ENCODE data around the gene BORA.

DNA sequence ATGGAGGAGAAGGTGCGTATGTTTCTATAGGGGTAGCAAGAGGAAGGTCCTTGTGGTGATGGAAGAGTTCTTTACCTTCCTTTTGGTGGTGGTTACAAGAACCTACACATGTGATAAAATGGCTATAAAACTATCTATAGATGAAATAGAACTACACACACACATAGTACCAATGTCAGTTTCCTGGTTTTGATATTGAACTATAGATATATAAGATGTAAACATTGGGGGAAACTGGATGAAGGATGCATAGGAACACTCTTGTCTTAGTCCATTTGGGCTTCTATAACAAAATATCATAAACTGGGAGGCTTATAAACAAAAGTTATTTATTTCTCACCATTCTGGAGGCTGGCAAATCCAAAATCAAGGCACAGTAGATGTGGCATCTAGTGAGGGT is 47.4 kb upstream of the BORA start:
- TF ChIP-seq, protein P1, sequence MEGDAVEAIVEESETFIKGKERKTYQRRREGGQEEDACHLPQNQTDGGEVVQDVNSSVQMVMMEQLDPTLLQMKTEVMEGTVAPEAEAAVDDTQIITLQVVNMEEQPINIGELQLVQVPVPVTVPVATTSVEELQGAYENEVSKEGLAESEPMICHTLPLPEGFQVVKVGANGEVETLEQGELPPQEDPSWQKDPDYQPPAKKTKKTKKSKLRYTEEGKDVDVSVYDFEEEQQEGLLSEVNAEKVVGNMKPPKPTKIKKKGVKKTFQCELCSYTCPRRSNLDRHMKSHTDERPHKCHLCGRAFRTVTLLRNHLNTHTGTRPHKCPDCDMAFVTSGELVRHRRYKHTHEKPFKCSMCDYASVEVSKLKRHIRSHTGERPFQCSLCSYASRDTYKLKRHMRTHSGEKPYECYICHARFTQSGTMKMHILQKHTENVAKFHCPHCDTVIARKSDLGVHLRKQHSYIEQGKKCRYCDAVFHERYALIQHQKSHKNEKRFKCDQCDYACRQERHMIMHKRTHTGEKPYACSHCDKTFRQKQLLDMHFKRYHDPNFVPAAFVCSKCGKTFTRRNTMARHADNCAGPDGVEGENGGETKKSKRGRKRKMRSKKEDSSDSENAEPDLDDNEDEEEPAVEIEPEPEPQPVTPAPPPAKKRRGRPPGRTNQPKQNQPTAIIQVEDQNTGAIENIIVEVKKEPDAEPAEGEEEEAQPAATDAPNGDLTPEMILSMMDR (conservative IDR thresholded peaks at IDR 0.05 in 1 of 2, IDR thresholded peaks at IDR 0.05 in 1 of 2; ENCODE audit: extremely low read depth in 1 of 2, insufficient read depth in 1 of 2, low read depth in 1 of 2, low read length in 2 of 2), result no peak
- TF ChIP-seq EZH2 (IDR thresholded peaks at IDR 0.05; ENCODE audit: borderline replicate concordance, low read length), result no peak

All from mammary epithelial cell (primary cell).